ENCODE data around the gene SH3RF1. TPM values are rescaled to one million over a fixed set of nuclear protein-coding genes. Genes with fewer than 3 reads are reported as not detected.

The SH3RF1 gene
- total and polyA plus RNA-seq, 4 donors: 1.8 to 7.9 (median 3.5) TPM

DNA sequence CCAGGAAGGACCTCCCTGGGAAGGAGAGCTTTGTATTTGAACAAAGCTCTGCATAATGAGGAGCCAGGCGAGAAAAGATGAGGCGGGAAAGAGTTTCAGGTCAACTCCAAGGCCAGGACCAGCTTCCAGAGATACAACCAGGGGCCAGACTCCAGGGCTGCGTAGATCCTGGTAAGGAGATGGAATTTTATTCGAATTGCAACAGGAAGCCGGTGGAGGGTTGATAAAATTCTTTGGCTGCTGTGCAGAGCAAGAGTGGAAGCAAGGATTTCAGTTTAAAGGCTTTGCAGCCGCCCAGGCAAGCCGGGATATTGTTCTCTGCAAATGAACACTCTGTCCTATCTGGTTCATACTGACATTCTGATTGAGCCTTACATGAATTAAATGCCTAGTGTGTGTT lies 220.5 kb downstream of the SH3RF1 start:
- Histone ChIP-seq H3K4me3 (ENCODE audit: low read depth in 1 of 3, low read length in 3 of 3) (no peak overlapping the region), H3K27ac (ENCODE audit: low read depth in 1 of 2, low read length in 2 of 2) (no peak overlapping the region), H3K9me3 (ENCODE audit: control insufficient read depth in 4 of 4, low read length in 3 of 4) (no peaks in the 10 kb centered on the region), H3K9ac (ENCODE audit: low read depth in 1 of 2, low read length in 2 of 2) (no peak overlapping the region), H3K36me3 (ENCODE audit: control insufficient read depth in 4 of 4, insufficient read depth in 3 of 4, low read depth in 1 of 4, low read length in 3 of 4) (no peaks in the 10 kb centered on the region), H3K4me1 (ENCODE audit: control insufficient read depth in 4 of 4, insufficient read depth in 4 of 4, low read length in 3 of 4) (peaks cover 2 to 11% (median 6%) of the 10 kb centered on the region in 4 donors), H3K27me3 (ENCODE audit: control insufficient read depth in 4 of 4, insufficient read depth in 4 of 4, low read length in 3 of 4) (no peaks in the 10 kb centered on the region)
- DNase-seq (ENCODE audit: low spot score): no peak
- 82% methylated on average over 7 of the region's 7 CpGs for WGBS
- no peak for TF ChIP-seq FOXA2 (IDR thresholded peaks at IDR 0.05)
- TF ChIP-seq, protein P1, sequence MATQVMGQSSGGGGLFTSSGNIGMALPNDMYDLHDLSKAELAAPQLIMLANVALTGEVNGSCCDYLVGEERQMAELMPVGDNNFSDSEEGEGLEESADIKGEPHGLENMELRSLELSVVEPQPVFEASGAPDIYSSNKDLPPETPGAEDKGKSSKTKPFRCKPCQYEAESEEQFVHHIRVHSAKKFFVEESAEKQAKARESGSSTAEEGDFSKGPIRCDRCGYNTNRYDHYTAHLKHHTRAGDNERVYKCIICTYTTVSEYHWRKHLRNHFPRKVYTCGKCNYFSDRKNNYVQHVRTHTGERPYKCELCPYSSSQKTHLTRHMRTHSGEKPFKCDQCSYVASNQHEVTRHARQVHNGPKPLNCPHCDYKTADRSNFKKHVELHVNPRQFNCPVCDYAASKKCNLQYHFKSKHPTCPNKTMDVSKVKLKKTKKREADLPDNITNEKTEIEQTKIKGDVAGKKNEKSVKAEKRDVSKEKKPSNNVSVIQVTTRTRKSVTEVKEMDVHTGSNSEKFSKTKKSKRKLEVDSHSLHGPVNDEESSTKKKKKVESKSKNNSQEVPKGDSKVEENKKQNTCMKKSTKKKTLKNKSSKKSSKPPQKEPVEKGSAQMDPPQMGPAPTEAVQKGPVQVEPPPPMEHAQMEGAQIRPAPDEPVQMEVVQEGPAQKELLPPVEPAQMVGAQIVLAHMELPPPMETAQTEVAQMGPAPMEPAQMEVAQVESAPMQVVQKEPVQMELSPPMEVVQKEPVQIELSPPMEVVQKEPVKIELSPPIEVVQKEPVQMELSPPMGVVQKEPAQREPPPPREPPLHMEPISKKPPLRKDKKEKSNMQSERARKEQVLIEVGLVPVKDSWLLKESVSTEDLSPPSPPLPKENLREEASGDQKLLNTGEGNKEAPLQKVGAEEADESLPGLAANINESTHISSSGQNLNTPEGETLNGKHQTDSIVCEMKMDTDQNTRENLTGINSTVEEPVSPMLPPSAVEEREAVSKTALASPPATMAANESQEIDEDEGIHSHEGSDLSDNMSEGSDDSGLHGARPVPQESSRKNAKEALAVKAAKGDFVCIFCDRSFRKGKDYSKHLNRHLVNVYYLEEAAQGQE (IDR thresholded peaks at IDR 0.05): no peak
- TF ChIP-seq YY1 (IDR thresholded peaks at IDR 0.05): no peak
- TF ChIP-seq HNF4A (conservative IDR thresholded peaks at IDR 0.05): no peak
- TF ChIP-seq, protein P2, sequence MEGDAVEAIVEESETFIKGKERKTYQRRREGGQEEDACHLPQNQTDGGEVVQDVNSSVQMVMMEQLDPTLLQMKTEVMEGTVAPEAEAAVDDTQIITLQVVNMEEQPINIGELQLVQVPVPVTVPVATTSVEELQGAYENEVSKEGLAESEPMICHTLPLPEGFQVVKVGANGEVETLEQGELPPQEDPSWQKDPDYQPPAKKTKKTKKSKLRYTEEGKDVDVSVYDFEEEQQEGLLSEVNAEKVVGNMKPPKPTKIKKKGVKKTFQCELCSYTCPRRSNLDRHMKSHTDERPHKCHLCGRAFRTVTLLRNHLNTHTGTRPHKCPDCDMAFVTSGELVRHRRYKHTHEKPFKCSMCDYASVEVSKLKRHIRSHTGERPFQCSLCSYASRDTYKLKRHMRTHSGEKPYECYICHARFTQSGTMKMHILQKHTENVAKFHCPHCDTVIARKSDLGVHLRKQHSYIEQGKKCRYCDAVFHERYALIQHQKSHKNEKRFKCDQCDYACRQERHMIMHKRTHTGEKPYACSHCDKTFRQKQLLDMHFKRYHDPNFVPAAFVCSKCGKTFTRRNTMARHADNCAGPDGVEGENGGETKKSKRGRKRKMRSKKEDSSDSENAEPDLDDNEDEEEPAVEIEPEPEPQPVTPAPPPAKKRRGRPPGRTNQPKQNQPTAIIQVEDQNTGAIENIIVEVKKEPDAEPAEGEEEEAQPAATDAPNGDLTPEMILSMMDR (IDR thresholded peaks at IDR 0.05; ENCODE audit: low read depth, low read length, missing input control): no peak
- peak; percentile 36 for TF ChIP-seq SP1 (IDR thresholded peaks at IDR 0.05)
- no peak for TF ChIP-seq GABPA (IDR thresholded peaks at IDR 0.05 in 1 of 2, conservative IDR thresholded peaks at IDR 0.05 in 1 of 2)
- TF ChIP-seq RXRA (IDR thresholded peaks at IDR 0.05): no peak
- peak; percentile 10 to 15 for TF ChIP-seq RAD21 (IDR thresholded peaks at IDR 0.05)
- TF ChIP-seq HNF4G (IDR thresholded peaks at IDR 0.05): no peak
- TF ChIP-seq NR2F2 (IDR thresholded peaks at IDR 0.05): peak; percentile 81

DNA sequence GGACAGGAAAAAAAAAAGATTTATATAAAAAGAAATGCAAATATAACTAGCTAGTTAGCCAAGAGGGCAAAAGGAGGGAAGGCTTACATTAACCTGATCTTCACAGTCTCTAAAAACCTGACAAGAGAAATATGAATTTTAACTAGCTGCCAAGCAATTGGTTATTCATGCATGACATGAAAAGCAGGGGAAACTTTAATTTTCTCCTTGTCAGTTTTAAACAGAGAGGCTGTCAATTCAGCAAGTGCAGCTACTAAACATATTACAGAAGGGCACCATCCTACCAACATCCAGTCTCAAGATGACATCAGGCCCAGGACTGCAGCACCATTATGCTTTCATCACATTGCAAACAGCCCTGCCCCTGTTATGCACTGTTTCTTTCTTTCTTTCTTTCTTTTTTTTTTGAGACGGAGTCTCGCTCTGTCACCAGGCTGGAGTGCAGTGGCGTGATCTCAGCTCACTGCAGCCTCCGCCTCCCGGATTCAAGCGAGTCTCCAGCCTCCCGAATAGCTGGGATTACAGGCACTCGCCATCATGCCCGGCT lies 221.8 kb downstream of the SH3RF1 start:
- DNase-seq (ENCODE audit: low spot score): no peak
- WGBS: 98% methylated on average over 9 of the region's 9 CpGs
- Histone ChIP-seq H3K9ac (ENCODE audit: low read depth in 1 of 2, low read length in 2 of 2) (no peak overlapping the region), H3K4me3 (ENCODE audit: low read depth in 1 of 3, low read length in 3 of 3) (no peak overlapping the region), H3K4me1 (ENCODE audit: control insufficient read depth in 4 of 4, insufficient read depth in 4 of 4, low read length in 3 of 4) (peaks cover 2 to 11% (median 7%) of the 10 kb centered on the region in 4 donors), H3K27me3 (ENCODE audit: control insufficient read depth in 4 of 4, insufficient read depth in 4 of 4, low read length in 3 of 4) (no peaks in the 10 kb centered on the region), H3K9me3 (ENCODE audit: control insufficient read depth in 4 of 4, low read length in 3 of 4) (no peaks in the 10 kb centered on the region), H3K27ac (ENCODE audit: low read depth in 1 of 2, low read length in 2 of 2) (no peak overlapping the region), H3K36me3 (ENCODE audit: control insufficient read depth in 4 of 4, insufficient read depth in 3 of 4, low read depth in 1 of 4, low read length in 3 of 4) (no peaks in the 10 kb centered on the region)
- TF ChIP-seq YY1 (IDR thresholded peaks at IDR 0.05) (no peak), FOXA1 (IDR thresholded peaks at IDR 0.05) (no peak), GABPA (IDR thresholded peaks at IDR 0.05 in 1 of 2, conservative IDR thresholded peaks at IDR 0.05 in 1 of 2) (no peak), JUND (IDR thresholded peaks at IDR 0.05) (no peak), HNF4A (conservative IDR thresholded peaks at IDR 0.05) (no peak)
- TF ChIP-seq, protein P3, sequence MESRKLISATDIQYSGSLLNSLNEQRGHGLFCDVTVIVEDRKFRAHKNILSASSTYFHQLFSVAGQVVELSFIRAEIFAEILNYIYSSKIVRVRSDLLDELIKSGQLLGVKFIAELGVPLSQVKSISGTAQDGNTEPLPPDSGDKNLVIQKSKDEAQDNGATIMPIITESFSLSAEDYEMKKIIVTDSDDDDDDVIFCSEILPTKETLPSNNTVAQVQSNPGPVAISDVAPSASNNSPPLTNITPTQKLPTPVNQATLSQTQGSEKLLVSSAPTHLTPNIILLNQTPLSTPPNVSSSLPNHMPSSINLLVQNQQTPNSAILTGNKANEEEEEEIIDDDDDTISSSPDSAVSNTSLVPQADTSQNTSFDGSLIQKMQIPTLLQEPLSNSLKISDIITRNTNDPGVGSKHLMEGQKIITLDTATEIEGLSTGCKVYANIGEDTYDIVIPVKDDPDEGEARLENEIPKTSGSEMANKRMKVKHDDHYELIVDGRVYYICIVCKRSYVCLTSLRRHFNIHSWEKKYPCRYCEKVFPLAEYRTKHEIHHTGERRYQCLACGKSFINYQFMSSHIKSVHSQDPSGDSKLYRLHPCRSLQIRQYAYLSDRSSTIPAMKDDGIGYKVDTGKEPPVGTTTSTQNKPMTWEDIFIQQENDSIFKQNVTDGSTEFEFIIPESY (IDR thresholded peaks at IDR 0.05): no peak

Measured in liver (tissue), 9 donors.